ENCODE data around the gene NFX1.
A peak's percentile ranks its signal among the peaks of the same experiment; 100 is the strongest.

NFX1 gene

DNA sequence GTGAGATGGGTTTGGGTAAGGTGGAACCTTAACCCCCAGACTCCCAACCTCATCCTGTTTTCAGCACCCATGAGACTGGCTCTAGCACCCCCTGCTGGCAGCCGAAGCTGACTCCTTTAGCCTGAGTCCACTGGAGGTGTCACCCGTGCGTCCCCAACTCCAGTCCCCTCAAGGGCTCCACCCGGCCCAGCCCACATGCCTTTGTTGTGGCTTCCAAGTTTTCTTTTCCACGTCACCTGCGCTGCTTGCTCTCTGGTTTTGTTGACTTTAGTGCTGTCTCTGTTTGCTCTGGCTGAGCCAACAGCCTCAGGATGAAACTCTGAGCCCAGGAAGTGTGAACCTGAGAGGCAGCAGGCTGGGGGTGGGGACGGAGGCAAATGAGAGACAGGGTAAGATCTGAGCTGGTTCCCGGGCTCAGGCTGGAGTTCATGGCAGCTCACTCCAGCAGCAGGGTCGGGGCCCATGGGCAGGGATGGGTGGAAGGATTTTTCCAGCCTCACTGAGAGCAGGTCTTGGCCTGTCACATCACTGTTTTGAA lies 125.3 kb downstream of the NFX1 start:
- DNase-seq (ENCODE audit: low spot score), result peak; percentile 58
- no peak for FAIRE-seq

DNA sequence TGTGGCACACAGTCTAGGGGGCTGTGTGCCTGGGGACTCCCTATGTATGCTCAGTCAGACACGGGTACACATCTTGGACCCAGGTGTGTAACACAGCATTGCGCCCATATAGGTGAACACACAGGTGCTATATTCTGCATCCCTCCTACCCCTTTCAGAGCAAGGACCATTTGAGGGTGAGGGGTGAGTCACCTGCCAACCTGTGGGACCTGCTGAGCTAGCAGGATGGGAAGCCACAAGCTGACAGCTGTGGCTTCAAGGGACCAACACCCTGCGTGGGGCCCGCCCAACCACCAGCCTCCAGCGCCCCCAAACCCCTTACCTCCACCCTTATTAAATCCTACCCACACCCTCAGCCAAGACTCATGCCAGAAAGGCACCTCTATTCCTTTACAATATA lies 126.7 kb downstream of the NFX1 start:
- no peak for FAIRE-seq
- DNase-seq (ENCODE audit: low spot score), result no peak

DNA sequence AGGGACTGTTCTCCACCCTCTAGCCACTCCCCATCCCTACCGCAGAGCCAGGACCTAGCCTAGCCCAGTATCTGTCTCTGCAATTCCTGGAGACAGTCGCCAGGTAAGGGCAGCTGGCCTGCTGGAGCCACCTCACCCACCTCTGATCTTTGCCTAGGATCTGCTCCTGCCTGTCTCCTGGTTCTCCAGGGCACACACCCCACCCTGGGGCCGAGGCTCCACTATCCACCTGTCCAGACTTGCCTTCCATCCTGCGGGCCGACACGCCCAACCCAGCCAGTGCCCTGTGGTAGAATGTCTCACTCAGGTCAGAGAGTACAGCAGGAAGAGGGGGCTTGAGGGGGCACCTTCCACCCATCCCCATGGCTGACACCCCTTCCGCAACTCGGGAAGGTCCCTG lies 127.8 kb downstream of the NFX1 start:
- DNase-seq (ENCODE audit: low spot score) (no peak), FAIRE-seq (no peak)

DNA sequence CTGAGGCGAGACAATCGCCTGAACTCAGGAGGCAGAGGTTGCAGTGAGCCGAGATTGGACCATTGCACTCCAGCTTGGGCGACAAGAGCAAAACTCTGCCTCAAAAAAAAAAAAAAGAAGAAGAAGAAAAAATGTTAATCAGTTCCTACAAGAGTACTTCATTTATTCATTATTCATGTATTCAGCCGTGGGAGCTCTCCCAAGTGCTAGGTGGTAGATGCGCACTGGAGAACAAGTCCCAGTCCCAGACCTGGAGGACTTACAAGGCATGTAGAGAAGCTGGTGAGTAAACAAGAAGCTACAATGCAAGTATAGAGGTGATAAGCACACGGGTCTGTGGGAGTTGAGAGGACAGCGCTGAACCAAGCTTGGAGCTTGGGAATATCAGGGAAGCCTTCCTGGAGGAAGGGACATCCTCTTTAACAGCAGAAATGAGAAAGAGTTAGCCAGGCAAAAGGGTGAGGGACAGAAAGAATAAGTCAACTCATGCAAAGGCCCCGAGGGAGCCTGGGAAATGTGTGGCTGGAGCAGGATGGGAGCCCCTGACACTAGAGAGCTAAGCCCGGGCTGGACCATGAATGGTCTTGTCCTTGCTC lies 129.5 kb downstream of the NFX1 start:
- no peak for FAIRE-seq
- DNase-seq (ENCODE audit: low spot score), result no peak

Data from urothelium cell line (cell line).